Activated CD4-positive, alpha-beta T cell treated with anti-CD3 and anti-CD28 coated beads, Interleukin-2, amount 50 U/mL, for 16 hours (primary cell): ENCODE data around the gene LCORL.
"Not testable (repeated sequence)": the region's sequence is repeated elsewhere in the genome, so short reads cannot be mapped to it uniquely, and the experiment has no call there.

Experiments
- DNase-seq: peaks from one replicate; pipeline ENCODE4 v3.0.0-alpha.2; 2020

Gene LCORL

DNA sequence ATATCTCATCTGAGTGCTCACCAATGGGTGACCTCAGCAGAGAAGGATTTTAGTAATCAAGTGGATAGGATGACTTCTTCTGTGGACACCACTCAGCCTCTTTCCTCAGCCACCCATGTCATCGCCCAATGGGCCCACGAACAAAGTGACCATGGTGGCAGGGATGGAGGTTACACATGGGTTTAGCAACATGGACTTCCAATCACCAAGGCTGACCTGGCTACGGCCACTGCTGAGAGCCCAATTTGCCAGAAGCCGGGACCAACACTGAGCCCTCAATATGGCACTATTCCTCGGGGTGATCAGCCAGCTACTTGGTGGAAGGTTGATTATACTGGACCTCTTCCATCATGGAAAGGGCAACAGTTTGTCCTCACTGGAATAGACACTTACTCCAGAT lies 97.4 kb downstream of the LCORL start:
- no peak for DNase-seq

DNA sequence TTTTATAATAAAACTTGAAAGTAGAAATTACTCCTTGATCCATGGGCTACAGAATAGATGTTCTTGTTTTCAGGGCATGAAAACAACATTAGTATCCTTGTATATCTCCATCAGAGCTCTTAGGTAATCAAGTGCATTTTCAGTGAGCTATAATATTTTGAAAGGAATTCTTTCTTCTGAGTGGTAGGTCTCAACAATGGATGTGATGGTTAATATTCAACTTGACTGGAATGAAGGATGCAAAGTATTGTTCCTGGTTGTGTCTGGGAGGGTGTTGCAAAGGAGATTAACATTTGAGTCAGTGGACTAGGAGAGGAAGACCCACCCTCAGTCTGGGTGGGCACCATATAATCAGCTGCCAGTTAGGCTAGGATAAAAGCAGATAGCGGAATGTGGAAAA lies 100.1 kb downstream of the LCORL start:
- no peak for DNase-seq

DNA sequence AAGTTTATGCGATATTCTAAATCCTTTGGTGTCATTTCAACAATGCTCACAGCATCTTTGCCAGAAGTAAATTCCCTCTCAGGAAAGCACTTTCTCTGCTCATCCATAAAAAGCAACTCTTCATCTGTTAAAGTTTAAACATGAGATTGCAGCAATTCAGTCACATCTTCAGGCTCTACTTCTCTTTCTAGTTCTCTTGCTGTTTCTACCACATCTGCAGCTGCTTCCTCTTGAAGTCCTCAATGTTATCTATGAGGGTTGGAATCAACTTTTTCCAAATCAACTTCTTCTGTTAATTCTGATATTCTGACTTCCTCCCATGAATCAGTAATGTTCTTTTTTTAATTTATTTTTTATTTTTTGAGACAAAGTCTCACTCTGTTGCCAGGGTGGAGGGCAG lies 100.9 kb downstream of the LCORL start:
- no peak for DNase-seq

DNA sequence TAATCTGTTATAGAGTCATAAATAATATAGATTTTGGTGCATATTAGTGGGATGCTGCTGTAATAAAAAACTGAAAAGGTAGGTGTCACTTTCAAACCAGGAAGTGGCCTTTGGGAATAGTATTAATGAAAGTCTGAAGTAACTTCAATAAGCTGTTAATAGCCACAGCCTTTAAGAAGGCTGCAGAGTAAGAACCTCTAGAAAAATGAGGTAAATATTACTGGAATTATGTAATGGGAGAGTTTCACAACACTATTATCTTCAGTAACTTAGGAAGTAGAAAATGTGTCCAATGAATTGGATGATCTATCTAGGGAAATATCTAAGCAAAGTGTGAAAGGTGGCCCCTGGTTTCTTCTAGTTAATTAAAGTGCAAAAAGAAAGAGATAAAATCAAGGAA lies 106.1 kb downstream of the LCORL start:
- DNase-seq, result no peak

DNA sequence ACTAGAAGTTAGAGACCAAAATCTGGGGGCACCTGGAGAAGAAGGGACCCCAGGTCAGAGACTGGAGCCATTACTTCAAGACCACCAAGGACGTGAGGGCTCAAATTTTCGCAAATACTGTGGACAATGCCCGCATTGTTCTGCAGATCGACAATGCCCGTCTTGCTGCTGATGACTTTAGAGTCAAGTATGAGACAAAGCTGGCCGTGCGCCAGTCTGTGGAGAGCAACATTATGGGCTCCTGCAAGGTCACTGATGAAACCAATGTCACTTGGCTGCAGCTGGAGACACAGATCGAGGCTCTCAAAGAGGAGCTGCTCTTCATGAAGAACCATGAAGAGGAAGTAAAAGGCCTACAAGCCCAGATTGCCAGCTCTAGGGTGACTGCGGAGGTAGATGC lies 109.5 kb downstream of the LCORL start:
- no peak for DNase-seq

DNA sequence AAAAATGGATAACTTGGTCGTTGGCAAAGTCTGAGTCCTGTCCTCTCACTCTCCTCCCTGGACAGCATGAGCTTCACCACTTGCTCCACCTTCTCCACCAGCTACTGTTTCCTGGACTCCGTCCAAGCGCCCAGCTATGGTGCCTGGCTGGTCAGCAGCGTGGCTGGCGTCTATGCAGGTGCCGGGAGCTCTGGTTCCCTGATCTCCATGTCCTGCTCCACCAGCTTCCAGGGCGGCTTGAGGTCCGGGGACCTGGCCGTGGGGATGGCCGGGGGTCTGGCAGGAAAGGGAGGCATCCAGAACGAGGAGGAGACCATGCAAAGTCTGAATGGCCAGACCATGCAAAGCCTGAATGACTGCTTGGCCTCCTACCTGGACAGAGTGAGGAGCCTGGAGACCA lies 109.9 kb downstream of the LCORL start:
- no peak for DNase-seq

DNA sequence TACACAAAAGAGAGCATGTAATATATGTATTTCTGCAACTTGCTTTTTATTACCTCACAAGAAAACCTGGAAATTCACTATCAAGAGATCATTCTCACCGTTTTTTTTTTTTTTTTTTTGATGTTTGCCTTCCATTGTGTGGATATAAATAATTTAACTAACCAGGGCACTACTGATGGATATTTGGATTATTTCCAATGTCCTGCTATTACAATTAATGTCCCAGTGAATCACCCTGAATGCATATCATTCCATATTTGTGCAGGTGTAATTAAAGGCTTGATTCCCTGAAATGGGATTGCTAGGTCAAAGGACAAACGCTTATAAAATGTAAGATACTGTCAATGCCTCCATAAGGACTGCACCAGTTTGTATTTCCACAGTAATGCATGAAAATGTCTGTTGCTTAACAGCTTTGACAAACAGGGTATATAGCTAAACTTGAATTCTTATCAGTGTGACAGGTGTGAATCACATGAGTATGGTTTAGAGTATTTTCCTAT lies 123.0 kb downstream of the LCORL start:
- DNase-seq, result no peak

DNA sequence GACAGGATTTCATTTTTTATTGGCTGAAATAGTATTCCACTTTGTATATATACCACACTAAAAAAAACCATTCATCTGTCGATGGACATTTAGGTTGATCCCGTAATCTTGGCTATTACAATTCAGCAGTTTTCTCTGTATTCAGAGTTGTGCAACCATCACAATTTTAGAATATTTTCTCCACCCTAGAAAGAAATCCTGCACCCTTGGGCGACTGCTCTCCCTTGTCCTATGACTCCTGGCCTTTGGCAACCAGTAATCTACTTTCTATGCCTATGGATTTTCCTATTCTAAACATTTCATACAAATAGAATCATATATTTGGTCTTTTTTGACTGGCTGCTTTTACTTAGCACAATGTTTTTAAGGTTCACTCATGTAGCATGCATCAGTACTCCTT lies 126.1 kb downstream of the LCORL start:
- no peak for DNase-seq

DNA sequence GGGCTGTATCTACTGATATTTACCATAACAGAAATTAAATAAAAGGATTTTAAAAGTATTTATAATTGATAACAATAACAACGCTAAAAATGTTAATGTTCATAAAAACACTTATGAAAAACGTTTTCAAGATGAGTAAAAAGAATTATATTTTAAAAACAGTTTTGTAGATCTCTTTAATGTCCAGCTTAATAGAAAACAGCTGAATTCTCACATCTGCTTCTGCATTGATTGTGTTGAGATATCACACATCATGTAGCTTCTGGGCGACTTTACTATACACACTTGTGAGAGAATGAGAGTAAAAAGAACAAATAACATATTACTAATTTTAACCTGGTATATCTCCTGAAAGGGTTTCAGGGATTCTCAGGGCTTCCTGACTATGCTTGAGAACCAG lies 127.1 kb downstream of the LCORL start:
- no peak for DNase-seq

DNA sequence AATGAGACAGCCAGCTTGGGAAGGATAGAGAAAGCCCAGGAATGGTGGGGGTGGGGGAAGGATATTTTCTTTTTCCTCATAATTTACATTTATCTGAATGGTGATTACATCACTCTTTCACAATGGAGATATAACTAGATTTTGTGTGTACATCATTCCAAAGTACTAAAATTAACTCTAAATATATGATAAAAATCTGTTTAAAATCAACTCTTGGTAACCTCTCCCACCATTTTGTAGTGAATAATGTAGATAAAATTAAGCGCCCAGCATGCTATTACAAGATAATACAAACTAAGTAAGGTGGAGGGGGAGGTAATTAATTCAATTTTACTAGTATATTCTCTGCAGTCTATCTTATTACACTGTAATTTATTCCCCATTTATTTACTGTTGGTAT lies 131.9 kb downstream of the LCORL start:
- DNase-seq, result no peak

DNA sequence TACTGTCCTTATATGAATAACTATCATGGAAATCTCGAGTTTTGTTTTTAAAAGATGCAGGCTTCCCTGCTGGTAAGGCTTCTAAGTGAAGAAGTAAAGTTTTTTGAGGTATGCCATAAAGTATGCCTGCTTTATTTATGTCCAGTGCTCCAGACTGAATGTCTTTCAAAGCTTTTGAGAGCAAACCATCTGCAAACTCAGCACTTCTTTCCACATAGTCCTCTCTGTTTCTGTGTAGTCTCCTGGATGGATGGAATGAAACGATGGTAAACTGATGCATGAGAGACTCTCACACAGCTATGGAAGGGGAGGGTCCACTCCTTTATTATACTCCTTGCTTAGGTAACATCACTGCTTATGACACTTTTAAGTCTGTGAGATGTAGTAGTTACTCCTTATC lies 137.0 kb downstream of the LCORL start:
- no peak for DNase-seq

DNA sequence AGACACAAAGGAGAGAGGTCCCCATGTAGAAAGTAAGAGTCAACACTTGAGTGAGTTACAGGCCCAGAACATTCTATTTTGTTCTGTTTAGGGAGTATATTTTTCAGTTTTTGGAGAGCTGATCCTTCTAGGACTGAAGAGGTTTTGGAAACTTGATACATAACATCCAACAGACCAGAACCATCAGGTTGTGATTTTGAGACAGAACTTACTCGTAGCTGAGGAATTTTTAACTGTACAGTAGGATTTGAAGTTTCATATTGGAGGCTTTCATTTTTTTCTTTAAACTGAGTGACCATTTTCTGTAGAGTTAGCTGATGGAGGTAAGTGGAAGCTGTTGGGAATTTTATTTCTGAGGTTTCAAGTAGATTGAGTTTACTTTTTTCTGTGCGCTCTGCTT lies 137.5 kb downstream of the LCORL start:
- DNase-seq, result no peak

DNA sequence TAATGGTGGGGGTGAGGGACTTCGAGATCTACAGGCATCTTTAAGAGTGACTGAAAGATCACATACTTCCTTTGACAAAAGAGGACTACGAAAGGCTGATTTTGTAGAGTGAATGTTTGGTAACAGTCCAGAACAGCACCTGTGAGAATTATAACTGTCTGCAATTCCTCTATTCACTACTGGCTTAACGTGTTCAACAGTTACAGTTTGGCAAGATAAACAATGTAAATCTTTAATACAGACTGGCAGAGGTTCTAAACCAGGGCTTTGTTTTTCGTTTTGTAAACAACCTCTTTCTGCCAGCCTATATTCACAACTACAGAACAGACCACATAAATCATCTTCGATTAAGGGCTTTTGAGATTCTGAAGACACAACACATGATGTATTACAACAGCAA lies 143.9 kb downstream of the LCORL start:
- no peak for DNase-seq

DNA sequence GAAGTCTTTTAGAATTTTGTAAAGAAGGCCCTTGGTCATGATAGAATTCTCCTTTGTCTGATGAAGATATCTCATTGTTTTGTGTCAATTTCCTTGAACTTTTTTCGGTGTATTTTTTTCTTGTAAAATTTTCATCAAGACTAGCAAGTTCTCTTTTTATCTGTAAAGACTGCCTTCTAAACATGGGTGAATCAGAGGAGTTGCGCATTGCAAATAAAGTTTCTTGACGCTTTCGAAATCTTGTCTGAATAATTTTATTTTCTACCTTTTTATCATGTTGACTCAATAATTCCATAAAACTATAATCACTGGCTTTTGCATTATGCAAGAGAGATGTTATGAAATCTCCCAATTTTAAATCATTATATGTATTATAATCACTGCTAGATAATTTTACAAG lies 144.6 kb downstream of the LCORL start:
- DNase-seq, result no peak

DNA sequence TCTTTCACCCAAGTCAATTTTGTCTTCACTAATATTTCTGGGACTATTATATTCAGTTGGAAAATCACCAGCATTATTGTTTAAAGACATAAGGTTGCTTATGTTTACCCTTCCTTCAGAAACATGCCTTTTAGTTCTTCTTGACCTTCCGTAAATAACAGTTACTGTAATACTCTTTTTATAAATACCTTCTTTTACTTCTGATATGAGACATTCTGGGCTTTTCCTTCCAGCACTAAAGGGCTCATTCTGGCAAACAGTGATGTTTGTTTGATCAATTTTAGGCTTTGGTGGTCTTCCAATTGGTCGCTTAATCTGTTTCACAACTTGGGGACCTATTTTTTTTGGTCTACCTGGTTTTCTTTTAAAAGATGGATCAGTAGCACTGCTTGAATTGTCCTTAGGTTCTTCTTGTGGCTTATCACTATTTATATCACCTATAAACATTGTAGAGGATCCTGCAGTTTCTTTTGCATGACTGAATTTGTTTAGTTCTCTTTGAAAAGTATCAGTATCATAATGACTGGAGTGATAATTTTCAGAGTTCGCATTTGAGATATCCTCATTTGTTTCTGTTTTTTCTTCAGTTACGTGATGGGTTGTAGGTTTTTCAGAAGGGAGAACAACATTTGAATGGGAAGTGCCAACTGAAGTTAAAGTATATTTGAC lies 146.0 kb downstream of the LCORL start:
- peak; percentile 16 for DNase-seq

DNA sequence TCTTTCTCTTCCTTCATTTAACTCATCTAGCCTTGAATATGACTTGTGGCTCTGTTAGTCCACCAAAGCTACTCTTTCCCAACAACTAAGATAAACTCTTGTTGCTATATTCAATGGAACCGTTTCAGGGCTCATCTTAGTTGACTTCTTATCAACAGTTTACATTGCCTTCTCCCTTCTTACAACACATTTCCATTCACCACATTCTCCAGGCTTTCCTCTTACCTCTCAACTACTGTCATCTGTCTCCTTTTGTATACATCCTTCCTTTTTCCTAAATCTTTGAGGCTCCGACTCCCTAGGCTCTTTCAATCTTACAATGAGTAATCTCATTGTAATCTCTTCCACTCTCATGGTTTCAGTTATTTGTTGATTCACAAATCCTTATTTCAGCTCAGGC lies 152.2 kb downstream of the LCORL start:
- no peak for DNase-seq

DNA sequence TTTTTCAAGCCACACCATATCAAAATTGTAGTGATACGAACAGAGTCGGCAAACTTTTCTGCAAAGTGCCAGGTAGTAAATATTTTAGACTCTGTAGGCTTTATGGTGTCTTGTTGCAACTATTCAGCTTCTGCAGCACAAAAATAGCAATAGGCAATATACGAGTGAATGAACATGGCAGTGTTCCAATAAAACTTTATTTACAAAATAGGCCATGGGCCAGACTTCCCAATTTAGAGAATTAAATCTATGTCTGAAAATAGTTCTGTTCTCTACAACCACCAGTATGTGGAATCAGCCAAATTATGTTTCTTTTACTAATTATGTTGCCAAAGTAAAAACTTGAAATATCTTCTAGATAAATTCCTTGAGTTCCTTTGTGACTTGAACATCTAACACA lies 154.3 kb downstream of the LCORL start:
- DNase-seq, result no peak

DNA sequence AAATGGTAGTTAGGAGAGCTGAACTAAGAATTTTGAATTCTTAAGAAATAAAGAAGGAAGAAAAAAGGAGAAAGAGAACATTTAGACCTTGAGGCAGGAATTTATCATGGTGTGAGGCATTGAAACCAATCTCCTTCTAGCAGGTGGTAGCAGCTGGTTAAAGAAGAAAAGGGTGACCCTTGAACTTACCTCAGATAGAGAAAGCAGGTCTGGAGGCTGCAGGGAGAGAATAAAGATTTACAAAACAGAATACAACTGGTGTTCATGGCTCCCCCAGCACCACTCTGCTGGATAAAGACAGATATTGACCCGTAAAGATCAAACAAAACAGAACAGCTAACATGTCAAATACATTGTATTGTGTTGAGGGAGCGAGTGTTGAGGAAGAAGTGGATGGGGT lies 154.7 kb downstream of the LCORL start:
- no peak for DNase-seq

DNA sequence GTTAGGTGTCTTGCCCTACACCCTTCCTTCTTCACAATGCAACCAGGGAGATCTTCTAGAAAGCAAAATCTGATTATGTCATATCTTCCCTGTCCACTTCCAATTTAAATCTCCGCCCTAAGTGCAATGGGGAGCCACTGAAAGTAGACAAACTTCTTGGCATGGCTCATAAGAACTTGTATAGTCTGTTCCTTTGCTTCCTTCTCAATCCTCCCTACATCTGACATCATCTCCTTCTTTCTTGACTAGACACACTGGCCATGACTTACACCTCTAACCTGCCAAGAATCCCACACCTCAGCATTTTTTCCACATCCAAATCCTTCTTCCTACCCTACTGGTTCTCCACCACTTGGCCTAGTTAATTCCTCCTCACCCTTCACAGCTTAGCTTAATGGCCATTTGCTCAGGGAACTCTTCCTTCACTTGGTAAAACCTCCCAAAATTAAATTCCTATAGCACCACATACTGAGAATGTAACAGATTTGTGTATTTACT lies 155.6 kb downstream of the LCORL start:
- DNase-seq, result no peak

DNA sequence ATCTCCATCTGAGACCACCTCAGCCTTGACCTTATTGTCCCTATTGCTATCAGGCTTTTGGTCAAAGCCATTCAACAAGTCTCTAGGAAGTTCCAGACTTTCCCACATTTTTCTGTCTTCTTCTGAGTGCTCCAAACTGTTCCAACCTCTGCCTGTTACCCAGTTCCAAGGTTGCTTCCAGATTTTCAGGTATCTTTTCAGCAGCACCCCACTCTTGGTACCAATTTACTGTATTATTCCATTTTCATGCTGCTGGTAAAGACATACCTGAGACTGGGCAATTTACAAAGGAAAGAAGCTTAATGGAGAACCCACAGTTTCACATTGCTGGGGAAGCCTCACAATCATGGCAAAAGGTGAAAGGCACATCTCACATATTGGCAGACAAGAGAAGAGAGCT lies 159.6 kb downstream of the LCORL start:
- not testable (repeated sequence) for DNase-seq

DNA sequence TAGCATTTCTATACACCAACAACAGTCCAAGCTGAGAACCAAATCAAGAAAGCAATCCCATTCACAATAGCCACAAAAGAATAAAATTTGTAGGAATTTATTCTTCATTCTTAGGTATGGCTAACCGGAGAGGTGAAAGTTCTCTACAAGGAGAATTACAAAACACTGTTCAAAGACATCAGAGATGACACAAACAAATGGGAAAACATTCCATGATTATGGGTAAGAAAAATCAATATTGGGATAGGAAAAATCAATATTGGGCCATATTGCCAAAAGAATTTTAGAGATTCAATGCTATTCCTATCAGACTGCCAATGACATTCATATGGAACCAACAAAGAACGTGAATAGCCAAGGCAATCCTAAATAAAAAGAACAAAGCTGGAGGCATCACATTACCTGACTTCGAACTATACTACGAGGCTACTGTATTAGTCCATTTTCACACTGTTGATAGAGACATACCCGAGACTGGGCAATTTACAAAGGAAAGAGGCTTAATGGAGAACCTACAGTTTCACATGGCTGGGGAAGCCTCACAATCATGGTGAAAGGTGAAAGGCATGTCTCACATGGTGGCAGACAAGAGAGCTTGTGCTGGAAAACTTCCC lies 161.7 kb downstream of the LCORL start:
- DNase-seq, result no peak

DNA sequence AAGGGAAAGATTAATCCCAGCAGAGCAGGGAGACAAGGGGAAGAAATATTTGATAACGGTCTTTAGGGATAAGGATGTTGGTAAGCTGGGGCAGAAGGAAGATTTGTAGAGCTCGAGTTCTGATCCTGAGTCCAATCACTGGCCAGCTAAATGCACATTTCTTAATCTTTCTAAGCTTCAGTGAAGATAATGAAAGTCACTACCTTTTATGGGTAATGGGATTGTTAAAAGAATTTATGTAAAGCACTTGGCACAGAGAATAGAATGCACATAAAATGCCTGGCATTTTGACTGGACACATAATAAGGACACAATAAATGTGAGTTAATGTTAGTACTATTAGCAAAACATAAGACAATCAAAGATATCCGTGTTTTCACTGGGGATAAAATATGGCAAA lies 167.5 kb downstream of the LCORL start:
- DNase-seq, result no peak

DNA sequence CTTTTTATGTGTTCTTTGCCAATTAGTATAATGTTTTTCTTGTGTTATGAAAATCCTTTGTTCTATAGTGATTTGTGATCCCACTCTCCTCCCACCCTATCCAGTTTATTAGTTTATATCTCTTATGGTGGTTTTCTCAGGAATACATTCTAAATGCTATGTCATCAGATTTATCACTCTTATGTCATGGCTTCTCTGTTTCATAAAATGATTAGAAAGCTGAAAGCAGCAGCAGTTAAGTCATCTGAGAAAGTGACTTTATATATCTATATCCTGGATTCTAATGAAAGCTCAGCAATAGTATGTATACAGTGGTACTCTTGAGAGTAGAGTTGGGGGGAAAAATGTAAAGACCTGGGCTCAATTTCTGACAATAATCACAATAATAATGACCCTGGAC lies 169.6 kb downstream of the LCORL start:
- no peak for DNase-seq

DNA sequence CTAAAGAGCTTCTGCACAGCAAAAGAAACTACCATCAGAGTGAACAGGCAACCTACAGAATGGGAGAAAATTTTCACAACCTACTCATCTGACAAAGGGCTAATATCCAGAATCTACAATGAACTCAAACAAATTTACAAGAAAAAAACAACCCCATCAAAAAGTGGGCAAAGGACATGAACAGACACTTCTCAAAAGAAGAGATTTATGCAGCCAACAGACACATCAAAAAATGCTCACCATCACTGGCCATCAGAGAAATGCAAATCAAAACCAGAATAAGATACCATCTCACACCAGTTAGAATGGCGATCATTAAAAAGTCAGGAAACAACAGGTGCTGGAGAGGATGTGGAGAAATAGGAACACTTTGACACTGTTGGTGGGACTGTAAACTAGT lies 171.3 kb downstream of the LCORL start:
- DNase-seq, result not testable (repeated sequence)

DNA sequence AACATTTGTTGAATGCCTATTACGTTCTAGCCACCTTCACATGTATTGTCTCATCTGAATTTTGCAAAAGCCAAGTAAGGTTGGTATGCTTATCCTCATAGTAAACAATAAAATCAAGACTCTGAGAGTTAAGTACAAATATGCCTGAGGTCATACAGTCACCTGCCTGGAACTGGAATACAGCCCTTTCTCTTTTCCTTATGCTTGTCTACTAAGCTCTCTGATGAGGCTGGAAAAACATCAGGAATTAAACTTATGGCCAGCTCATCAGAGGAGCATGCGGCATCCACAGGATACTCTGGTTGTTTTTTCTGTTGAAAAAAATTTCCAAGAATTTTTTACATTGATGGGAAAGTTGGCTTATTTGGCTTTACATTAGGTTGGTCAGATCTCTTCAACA lies 175.3 kb downstream of the LCORL start:
- no peak for DNase-seq
